Esophagus squamous epithelium (tissue), 5 donors: ENCODE measurements around the gene RUNX3. TPM values are rescaled to one million over a fixed set of nuclear protein-coding genes. Genes with fewer than 3 reads are reported as not detected.

Experiments
- DNase-seq: peaks from one replicate; lab custom pipeline; 2025; lab: John Stamatoyannopoulos, UW
- H3K27ac ChIP-seq, 4 donors: fragments of 200-600 bp; sonication (generic); one replicate each; pipeline ENCODE4 v1.5.1; 2016 to 2019; ENCODE audit warnings: mild to moderate bottlenecking in 1 of 4
- H3K27me3 ChIP-seq, 4 donors: fragments of 200-600 bp; sonication (generic); 1 replicate in 3 of 4; 2 replicates in 1 of 4; pipeline versions ENCODE4 v1.5.1 to v1.6.0; 2017 to 2021; ENCODE audit warnings: antibody characterized with exemption in 1 of 4
- H3K36me3 ChIP-seq, 3 donors: fragments of 200-600 bp; sonication (generic); one replicate each; pipeline ENCODE4 v1.5.1; 2016 to 2019
- H3K4me1 ChIP-seq, 3 donors: fragments of 200-600 bp; sonication (generic); one replicate each; pipeline ENCODE4 v1.5.1; 2017 to 2019
- H3K4me3 ChIP-seq, 4 donors: fragments of 200-600 bp; sonication (generic); 1 replicate in 3 of 4; 2 replicates in 1 of 4; pipeline ENCODE4 v1.5.1; 2016 to 2019; ENCODE audit warnings: mild to moderate bottlenecking in 2 of 4, moderate library complexity in 1 of 4
- H3K9me3 ChIP-seq, 3 donors: fragments of 200-600 bp; sonication (generic); one replicate each; pipeline ENCODE4 v1.5.1; 2016 to 2019
- POLR2A ChIP-seq, 4 donors: fragments of 450-650 bp; IDR thresholded peaks; one replicate each; pipeline ENCODE4 v1.6.1; 2017; ENCODE audit warnings: antibody characterized with exemption in 4 of 4, mild to moderate bottlenecking in 4 of 4, moderate library complexity in 3 of 4
- WGBS, 2 donors: methylation state at CpG; one replicate each; pipeline ENCODE4 v1.1.5; 2018; 5-methylcytosine and 5-hydroxymethylcytosine counted together
- intact Hi-C: fragments of 100-400 bp; cut with DNase I; formaldehyde crosslinking; loops from one replicate; pipeline ENCODE4 v1.15.0; 2022
- total RNA-seq, 4 donors: library from RNA; depleted of rRNA; stranded (reverse); fragments of >200 nt; gene quantifications; one replicate each; pipeline ENCODE4 v1.1.0, GENCODE V29; 2016
- TF ChIP-seq, protein P1 (sequence below), 6 experiments: fragments of 450-650 bp in 4 of 6; fragments of 200-600 bp in 2 of 6; sonication (generic) in 2 of 6; IDR thresholded peaks; one replicate each; pipeline ENCODE4 v1.5.1; 2016 to 2019; ENCODE audit warnings: antibody characterized with exemption in 6 of 6, mild to moderate bottlenecking in 4 of 6, moderate library complexity in 4 of 6
- donor health status: DM: yes; HTN: yes; CAD: no.

The RUNX3 gene
- total RNA-seq, 4 donors from 2014 or later: 1.9 to 5.7 (median 3.1) TPM

- intact Hi-C loops: no loop called here
- H3K27me3 ChIP-seq: peaks cover 0 to 64% (median 0%) of the 10 kb centered on the region in 4 donors
- H3K4me1 ChIP-seq: no peaks in the 10 kb centered on the region
- no peaks in the 10 kb centered on the region for H3K36me3 ChIP-seq
- no peaks in the 10 kb centered on the region for H3K9me3 ChIP-seq
- TF ChIP-seq, protein P1, sequence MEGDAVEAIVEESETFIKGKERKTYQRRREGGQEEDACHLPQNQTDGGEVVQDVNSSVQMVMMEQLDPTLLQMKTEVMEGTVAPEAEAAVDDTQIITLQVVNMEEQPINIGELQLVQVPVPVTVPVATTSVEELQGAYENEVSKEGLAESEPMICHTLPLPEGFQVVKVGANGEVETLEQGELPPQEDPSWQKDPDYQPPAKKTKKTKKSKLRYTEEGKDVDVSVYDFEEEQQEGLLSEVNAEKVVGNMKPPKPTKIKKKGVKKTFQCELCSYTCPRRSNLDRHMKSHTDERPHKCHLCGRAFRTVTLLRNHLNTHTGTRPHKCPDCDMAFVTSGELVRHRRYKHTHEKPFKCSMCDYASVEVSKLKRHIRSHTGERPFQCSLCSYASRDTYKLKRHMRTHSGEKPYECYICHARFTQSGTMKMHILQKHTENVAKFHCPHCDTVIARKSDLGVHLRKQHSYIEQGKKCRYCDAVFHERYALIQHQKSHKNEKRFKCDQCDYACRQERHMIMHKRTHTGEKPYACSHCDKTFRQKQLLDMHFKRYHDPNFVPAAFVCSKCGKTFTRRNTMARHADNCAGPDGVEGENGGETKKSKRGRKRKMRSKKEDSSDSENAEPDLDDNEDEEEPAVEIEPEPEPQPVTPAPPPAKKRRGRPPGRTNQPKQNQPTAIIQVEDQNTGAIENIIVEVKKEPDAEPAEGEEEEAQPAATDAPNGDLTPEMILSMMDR (IDR thresholded peaks at IDR 0.05): no peak
- TF ChIP-seq POLR2A (IDR thresholded peaks at IDR 0.05): no peak
- DNase-seq: no peak
- no peak overlapping the region for H3K27ac ChIP-seq
- no peak overlapping the region for H3K4me3 ChIP-seq
- 69 to 74% methylated on average over 6 to 10 of the region's 11 CpGs for WGBS, 2 donors
These were observed 30.2 kb upstream of the RUNX3 start for GRCh38 chr1:24960071-24960801.

DNA sequence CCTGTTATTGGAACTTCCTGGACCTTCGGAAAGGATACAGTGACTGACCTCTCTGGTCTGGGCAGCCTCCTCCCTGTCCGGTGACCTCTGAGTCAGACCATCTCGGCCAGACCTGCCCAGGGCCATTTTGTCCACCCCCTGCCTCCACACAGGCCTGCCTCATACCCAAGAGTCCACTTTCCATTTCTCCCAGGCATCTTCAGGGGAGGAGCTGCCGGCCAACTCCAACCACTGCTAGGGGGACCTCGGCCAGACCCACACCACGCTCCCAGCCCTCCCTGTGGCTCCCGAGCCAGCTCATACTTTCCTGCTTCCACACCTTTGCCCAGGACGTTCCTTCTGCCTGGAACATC, 29.5 kb upstream of the RUNX3 start:
- 73 to 74% methylated on average over 7 of the region's 8 CpGs for WGBS, 2 donors

DNA sequence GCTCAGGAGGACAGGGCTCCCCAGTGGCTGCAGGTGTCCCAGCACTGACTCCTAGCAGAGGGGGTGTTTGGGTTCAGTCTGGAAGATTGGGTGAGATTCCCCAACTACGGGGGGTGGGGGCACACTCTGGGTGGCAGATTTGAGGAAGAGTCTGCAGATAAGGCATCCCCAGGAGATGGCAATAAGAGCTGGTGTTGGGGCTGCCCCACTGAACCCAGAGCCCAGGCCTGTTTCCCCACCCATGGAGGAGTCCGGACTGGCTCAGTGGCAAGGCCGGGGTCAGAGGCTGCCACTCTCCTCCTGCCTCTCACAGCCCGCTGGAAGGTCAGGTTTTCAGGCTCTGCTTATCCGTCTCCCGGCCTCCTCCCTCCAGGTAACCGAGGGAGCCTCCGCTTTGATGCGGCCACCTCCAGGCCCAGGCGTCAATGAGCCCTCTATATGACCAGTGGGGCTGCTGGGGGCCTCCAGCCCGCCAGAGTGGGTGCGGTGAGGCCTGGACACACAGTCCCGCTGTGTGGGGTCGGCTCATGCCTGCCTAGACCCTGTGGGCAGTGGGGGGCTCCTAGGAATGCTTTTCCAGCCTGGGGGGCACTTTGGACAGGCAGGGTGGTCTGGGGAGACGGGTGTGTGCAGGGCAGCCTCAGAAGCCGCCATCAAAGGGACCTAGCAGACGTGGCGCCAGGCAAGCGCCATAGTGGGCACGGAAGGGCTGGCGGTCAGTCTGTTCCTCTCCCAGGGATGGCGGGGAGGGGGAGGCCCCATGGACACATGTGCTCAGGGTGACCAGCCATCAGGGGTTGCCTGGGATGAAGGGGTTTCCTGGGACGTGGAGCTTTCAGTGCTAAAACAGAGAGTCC, 28.9 kb upstream of the RUNX3 start:
- Histone ChIP-seq H3K9me3 (no peaks in the 10 kb centered on the region), H3K4me1 (peaks cover 0 to 4% (median 0%) of the 10 kb centered on the region in 3 donors), H3K27ac (no peak overlapping the region), H3K27me3 (peaks cover 0 to 60% (median 0%) of the 10 kb centered on the region in 4 donors), H3K4me3 (no peak overlapping the region), H3K36me3 (no peaks in the 10 kb centered on the region)
- intact Hi-C loops: no loop called here
- 75 to 85% methylated on average over 5 to 10 of the region's 23 CpGs for WGBS, 2 donors
- TF ChIP-seq, protein P1 (IDR thresholded peaks at IDR 0.05): no peak
- TF ChIP-seq POLR2A (IDR thresholded peaks at IDR 0.05): no peak
- no peak for DNase-seq

More for the DNA sequence above, 29.5 kb upstream of the RUNX3 start:
- TF ChIP-seq, protein P1 (IDR thresholded peaks at IDR 0.05): no peak
- no peak for TF ChIP-seq POLR2A (IDR thresholded peaks at IDR 0.05)
- DNase-seq: no peak
- peaks cover 0 to 2% (median 0%) of the 10 kb centered on the region in 3 donors for H3K4me1 ChIP-seq
- intact Hi-C loops: no loop called here
- H3K27ac ChIP-seq: no peak overlapping the region
- H3K4me3 ChIP-seq: no peak overlapping the region
- H3K27me3 ChIP-seq: peaks cover 0 to 65% (median 0%) of the 10 kb centered on the region in 4 donors
- no peaks in the 10 kb centered on the region for H3K9me3 ChIP-seq
- no peaks in the 10 kb centered on the region for H3K36me3 ChIP-seq

GRCh38 chr1:24957808-24958752, 28.0 kb upstream of the RUNX3 start:
- intact Hi-C loops: no loop called here
- WGBS, 2 donors: 72 to 78% methylated on average over 7 to 8 of the region's 16 CpGs
- no peak overlapping the region for H3K4me3 ChIP-seq
- no peaks in the 10 kb centered on the region for H3K36me3 ChIP-seq
- H3K27me3 ChIP-seq: peaks cover 0 to 51% (median 0%) of the 10 kb centered on the region in 4 donors
- TF ChIP-seq, protein P1 (IDR thresholded peaks at IDR 0.05): no peak
- DNase-seq: no peak
- H3K9me3 ChIP-seq: no peaks in the 10 kb centered on the region
- H3K27ac ChIP-seq: no peak overlapping the region
- H3K4me1 ChIP-seq: peaks cover 0 to 4% (median 0%) of the 10 kb centered on the region in 3 donors
